ENCODE measurements around the gene NHERF2. TPM values are rescaled to one million over a fixed set of nuclear protein-coding genes. Genes with fewer than 3 reads are reported as not detected.

The NHERF2 gene
- total and polyA plus RNA-seq, 9 of the 15 experiments (the other 6 are each of a cell fraction or from before 2014, with no cell fraction given): 0.15 to 42.0 (median 12.5) TPM

DNA sequence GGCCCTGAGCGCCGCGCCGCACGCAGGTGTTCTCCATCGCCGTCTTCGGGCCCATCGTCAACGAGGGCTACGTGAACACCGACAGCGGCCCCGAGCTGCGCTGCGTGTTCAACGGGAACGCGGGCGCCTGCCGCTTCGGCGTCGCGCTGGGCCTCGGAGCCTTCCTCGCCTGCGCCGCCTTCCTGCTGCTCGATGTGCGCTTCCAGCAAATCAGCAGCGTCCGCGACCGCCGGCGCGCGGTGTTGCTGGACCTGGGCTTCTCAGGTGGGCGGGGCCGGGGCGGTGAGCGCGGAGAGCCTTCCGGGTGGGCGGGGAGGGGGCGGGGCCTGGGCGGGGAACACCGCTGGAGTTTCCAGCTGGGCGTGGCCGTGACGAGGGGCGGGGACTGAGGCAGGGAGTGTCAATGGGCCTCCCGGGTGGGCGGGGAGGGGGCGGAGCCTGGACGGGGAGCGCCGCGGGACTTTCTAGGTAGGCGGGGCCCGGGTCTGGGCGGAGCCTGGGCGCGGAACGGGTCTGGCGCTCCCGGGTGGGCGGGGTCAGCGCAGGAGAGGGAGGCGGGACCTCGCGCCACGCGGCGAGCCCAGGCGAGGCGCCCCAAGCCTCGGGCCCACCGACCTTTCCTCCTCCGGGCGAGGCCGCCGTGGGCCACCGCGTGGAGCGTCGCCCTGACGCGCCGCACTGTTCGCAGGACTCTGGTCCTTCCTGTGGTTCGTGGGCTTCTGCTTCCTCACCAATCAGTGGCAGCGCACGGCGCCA, 34.6 kb upstream of the NHERF2 start (continued):
- peak; percentile 81 for TF ChIP-seq RB1 (IDR thresholded peaks at IDR 0.05; ENCODE audit: low read depth)
- peak; percentile 91 for TF ChIP-seq ZFX (CRISPR knock-in tag; IDR thresholded peaks at IDR 0.05)
- peak; percentile 20 for TF ChIP-seq RBBP5 (IDR thresholded peaks at IDR 0.05; ENCODE audit: borderline replicate concordance, insufficient read depth, low read length, poor library complexity, severe bottlenecking)
- TF ChIP-seq JUN (IDR thresholded peaks at IDR 0.05; ENCODE audit: borderline replicate concordance, low read depth, low read length): peak; percentile 37; the same call in 1 of the 2 replicates
- peak; percentile 73; the same call in 1 of the 2 replicates for TF ChIP-seq JUN (CRISPR knock-in tag; IDR thresholded peaks at IDR 0.05; ENCODE audit: borderline replicate concordance)
- TF ChIP-seq NONO (IDR thresholded peaks at IDR 0.05; ENCODE audit: low read depth in 2 of 2, low read length in 1 of 2): peak in 1 of 2 experiments; percentile 80; a peak in 2 of 4 replicates
- TF ChIP-seq MTA3 (IDR thresholded peaks at IDR 0.05; ENCODE audit: borderline replicate concordance): peak; percentile 59
- TF ChIP-seq ZBTB40 (IDR thresholded peaks at IDR 0.05): no peak; the same call in 1 of the 2 replicates
- TF ChIP-seq ZBTB40 (CRISPR knock-in tag; IDR thresholded peaks at IDR 0.05): no peak
- peak; percentile 48; the same call in 1 of the 2 replicates for TF ChIP-seq SMAD4 (CRISPR knock-in tag; conservative IDR thresholded peaks at IDR 0.05)
- TF ChIP-seq, protein P1, sequence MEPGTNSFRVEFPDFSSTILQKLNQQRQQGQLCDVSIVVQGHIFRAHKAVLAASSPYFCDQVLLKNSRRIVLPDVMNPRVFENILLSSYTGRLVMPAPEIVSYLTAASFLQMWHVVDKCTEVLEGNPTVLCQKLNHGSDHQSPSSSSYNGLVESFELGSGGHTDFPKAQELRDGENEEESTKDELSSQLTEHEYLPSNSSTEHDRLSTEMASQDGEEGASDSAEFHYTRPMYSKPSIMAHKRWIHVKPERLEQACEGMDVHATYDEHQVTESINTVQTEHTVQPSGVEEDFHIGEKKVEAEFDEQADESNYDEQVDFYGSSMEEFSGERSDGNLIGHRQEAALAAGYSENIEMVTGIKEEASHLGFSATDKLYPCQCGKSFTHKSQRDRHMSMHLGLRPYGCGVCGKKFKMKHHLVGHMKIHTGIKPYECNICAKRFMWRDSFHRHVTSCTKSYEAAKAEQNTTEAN (CRISPR knock-in tag; IDR thresholded peaks at IDR 0.05): peak; percentile 83
- TF ChIP-seq KLF13 (tag; IDR thresholded peaks at IDR 0.05; ENCODE audit: borderline replicate concordance, low read depth): peak; percentile 55; the same call in 1 of the 2 replicates
- no peak for TF ChIP-seq CTCFL (IDR thresholded peaks at IDR 0.05; ENCODE audit: borderline replicate concordance, insufficient read depth, low read depth, low read length, poor library complexity, severe bottlenecking)

Measured in K562 (cell line).